ENCODE results near the gene UTP18.

The UTP18 gene

GRCh38 chr17:51335883-51336822, 75.8 kb downstream of the UTP18 start:
- DNase-seq: no peak

- DNase-seq: no peak
Observed at GRCh38 chr17:51341457-51341856, 81.1 kb downstream of the UTP18 start.

GRCh38 chr17:51342257-51342656, 81.9 kb downstream of the UTP18 start:
- no peak for DNase-seq

- DNase-seq: no peak
Observed at GRCh38 chr17:51344532-51344931, 84.2 kb downstream of the UTP18 start.

GRCh38 chr17:51346218-51346982, 86.1 kb downstream of the UTP18 start:
- no peak for DNase-seq
